NCI-H82 (cell line): Measurements from ENCODE around the gene PLCG1.
"Not testable (repeated sequence)": the region's sequence is repeated elsewhere in the genome, so short reads cannot be mapped to it uniquely, and the experiment has no call there.

Experiments used
- DNase-seq: peaks from one replicate; lab custom pipeline; 2025; lab: John Stamatoyannopoulos, UW

Gene PLCG1

DNA sequence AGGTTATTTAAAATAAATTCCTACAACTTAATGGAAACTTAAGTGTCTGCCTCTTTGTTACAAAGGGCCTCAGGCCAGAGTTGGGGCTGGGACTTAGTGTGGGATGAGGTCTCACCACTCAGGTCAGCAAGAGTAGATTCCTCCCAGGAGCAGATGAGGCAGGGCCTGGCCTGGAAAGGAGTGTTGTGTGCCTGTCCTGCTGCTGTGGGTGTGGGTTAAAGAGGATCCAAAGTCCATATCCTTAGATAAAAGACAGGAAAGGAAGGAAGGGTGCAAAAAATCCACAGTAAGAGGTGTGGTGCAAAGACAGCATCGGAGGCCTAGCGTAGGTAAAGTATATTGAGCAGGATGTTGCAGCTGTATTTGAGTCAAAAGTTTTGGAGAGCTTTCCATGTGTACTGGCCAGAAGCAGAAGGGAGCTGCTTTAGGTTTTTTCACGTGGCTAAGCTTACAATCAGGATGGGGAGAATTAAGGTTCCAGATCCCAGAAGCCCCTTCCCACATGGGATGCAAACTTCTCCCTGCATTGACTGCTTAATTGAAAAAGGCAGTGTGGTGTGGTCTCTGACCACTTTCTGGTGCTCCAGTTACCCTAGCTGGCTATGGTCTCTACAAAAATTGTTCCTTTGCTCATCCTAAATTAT is 12.8 kb upstream of the PLCG1 start:
- DNase-seq = no peak

DNA sequence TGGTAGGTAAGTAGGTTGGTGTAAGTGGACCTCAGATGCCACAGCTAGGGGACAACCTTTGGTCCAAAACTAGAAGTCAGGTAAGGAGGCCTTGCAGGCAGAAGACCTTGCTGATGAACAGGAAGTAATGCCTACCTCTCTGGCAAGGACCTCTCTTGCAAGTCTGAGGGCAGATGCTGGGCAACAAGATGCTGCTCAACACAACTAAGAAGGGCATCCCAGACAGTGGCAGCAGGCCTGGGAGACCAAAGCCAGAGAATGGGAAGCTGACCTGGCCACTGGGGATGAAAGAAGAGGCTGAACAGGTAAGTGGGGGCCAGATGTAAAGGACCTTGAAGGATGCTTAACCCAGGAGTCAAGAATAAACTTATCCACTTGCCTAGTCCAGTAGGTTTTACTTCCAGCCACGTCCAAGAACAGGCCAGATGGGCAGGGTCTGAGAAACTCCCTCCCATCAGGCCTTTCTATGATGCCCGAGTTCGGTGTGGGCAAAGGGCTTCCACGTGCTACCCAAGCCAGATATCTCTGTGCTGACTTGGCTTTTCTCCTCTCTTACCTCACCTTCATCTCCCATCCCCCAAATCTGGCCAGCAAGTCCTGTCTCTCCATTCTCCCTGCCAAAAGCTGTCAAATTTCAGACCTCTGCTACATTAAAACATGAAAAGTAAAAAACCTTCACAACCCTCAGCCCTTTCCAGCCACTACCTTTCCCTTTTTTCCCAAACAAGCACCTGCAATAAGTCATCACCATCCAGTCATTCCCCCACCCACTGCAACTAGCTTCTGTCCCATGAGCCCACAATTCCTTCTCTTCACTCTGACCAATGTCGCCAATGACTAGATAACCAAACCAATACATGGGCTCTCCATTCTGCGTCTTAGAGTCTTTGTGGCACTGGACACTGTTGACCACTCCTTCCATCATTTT is 11.5 kb upstream of the PLCG1 start:
- no peak for DNase-seq

DNA sequence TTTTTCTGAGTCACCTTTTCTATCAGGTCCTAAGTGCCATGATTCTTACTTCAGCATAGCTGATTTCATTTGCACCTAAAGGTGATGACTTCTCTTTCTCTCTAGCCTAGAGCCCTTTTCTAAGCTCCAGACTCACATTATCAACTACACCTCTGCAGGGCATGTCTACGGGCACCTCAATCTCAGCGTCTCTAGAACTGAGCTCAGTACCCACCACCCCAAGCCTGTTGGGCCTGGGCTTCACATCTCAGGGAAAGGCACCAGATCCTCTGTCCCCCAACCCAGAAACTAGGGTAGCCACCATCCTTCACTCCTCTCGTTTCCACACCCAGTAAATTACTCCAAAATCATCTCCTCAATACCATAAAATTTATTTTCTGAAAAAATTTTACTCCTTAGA is 10.6 kb upstream of the PLCG1 start:
- DNase-seq = no peak

DNA sequence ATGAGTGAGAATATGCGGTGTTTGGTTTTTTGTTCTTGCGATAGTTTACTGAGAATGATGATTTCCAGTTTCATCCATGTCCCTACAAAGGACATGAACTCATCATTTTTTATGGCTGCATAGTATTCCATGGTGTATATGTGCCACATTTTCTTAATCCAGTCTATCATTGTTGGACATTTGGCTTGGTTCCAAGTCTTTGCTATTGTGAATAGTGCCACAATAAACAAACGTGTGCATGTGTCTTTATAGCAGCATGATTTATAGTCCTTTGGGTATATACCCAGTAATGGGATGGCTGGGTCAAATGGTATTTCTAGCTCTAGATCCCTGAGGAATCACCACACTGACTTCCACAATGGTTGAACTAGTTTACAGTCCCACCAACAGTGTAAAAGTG is 9.0 kb upstream of the PLCG1 start:
- DNase-seq = not testable (repeated sequence)

DNA sequence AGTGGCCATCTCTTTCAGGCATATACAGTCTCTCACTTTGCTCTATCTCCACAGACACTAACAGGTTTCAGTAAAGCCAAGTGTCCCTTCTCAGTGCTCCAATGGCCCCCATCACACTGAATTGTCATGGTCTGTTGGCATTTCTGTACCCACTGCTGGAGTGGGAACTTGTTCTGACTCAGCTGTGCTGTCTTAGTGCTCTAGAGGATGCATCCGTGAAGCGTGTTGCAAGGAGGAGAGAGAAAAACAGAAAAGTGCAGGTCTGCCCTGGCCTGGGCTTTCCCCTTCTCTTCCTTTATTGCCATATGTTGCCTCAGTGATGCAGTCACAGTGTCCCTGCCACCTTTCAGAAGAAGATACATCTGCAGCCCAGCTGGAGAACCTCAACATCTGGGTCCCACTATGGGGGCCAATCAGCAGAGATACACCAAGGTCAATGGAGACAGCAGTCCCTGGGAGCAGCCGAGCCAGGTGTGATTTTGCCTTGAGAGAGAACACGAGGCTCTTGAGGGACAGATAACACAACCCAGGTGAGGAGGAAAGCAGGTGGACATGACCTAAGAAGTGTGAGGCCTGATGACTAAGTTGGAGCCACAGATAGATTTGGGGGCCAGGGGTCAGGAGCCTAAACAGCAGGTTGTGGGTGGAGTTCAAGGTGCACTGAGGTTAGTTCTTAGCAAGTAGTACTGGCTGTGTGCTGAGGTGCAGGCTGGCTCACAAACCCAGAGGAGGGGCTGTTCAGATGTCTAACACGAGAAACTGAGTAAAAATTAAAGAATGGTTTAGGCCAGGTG is 5.6 kb upstream of the PLCG1 start:
- no peak for DNase-seq

DNA sequence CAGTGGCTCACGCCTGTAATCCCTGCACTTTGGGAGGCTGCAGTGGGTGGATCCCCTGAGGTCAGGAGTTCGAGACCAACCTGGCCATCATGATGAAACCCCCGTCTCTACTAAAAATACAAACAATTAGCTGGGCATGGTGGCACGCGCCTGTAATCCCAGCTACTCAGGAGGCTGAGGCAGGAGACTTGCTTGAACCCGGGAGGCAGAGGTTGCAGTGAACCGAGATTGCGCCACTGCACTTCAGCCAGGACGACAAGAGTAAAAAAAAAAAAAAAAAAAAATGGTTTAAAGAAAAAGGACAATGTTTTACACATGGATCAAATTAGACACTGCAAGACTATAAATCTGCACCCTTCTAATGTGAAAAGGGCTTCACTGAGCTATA is 5.0 kb upstream of the PLCG1 start:
- DNase-seq = not testable (repeated sequence)

DNA sequence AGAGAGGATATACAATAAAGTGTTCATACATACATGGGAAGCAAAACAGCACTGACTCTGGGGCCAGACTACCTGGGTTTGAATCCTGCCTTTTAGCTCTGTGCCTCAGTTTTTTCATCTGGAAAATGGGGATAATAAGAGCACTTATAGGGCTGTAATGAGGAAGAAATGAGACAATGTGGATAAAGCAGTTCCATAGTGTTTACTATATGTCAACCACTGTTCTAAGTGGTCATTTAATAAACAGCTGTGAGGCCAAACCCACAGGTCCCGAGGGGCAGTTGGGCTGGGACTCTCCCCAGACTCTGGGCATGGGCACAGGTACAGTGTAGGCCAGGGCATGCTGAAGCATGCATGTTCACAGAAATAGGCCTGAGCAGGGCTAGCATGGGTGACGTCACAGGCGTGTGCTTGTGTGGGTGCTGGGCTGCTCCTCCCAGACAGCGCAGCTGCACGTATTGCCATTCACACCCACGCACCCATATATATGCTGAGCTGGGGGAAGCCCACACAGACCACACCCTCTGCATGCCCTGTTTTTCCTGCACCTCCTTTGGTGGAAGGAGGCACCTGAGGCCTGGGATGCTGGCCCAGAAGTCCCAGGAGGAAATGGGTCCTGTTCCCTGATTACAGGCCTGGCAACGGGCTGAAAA is 3.5 kb upstream of the PLCG1 start:
- no peak for DNase-seq

DNA sequence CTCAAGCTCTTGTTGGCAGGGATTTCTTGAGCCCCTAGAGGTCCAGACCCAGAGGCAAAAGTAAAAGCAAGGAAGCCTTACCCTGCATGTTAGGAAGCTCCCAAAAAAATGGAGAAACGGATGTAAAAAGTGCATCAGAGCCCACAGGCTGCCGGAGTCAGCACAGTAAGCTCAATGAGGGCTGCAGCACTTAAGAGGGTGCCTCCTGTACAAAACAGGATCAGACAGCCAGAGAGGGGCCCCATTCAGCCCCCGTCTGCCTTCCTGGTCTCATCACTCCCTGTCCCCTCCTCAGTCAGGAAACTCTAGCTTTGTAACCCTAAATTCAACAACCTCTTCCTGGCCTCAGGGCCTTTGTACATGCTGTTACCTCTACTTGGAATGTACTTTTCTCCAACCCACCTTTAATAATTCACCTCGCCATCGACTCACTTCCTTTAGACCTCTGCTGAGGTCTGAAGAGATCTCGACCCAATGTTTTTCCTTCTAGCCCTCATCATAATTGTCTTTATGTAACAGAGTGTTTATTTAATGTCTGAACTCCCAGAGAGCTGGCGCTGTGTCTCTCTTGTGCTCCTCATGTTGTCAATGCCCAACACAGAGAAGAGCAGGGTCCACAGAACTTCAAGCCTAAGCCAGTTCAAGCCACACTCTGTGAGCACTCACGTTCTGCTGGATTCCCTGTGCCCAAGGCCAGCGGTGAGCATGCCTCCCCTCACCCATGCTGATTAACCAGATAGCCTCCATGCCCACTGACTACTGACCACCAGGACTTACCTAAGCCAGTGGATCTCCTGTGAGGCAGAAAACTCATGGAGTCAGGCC is 2.8 kb upstream of the PLCG1 start:
- no peak for DNase-seq

DNA sequence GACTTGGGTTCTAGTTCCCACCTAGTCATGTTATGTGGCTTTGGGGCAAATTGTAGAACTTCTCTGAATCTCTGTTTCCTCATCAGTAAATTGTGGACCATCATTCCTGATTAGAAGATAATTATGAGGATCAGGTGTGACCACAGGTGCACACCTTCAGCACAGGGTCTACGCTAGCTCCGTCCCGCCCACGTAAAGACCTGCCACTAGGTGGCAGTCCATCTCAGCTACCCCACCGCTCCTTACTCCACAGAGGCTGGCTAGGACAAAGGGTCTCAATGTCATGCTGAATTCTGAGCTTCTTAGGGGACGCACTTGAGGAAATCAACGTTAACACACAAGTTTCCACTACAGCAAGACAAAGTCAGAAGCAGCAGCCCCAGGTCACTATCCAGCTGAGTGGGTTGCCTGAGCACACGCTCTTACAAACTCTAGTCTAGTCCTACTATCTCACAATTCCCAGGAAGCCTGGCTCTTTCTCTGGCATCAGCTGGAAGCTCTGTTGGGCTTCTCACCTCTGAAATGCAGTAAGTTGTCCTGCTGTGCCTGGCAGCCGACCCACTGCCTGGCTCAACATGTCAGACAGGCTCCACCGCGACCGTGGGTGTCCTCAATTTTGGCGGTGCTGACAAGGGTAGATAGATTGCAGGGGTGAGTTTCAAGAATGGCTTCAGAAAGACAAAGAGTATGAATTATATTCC is 2.0 kb upstream of the PLCG1 start:
- peak; percentile 85 for DNase-seq

DNA sequence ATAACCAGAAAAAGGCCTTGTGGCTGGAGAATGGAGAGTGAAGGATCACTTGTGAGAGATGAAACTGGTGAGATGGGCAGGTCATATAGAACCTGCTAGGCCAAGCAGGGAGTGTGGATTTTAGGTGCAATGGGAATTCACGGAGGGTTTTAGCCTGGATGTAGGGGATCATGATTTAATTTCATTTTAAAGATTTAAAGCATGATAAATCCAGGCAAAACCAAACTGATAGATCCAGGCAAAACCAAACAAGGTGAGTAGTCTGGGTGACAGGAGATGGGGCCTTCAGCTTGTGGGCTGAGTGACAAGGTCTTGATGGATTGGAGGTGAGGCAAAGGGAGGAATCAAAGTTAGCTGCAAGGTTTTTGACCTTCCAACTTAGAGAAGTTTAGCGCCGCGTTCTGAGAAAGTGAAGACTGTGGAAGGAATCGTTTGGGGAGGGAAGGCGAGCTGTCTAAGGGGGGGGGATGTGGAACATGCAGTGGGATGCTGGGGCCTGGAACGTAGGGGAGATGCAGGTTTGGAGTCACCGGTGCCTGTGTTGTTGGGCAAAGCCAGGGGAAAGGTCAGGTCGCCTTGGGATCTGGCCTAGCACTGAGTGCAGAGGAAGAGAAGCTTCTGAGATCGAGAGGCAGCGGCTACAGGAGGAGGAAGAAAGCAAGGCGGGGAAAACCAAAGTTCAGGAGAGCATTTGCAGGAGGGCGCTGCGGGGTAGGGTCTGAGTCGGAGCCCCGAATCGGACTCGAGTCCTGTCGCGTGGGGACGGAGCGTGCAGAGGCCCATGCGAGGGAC is 1.3 kb upstream of the PLCG1 start:
- no peak for DNase-seq

DNA sequence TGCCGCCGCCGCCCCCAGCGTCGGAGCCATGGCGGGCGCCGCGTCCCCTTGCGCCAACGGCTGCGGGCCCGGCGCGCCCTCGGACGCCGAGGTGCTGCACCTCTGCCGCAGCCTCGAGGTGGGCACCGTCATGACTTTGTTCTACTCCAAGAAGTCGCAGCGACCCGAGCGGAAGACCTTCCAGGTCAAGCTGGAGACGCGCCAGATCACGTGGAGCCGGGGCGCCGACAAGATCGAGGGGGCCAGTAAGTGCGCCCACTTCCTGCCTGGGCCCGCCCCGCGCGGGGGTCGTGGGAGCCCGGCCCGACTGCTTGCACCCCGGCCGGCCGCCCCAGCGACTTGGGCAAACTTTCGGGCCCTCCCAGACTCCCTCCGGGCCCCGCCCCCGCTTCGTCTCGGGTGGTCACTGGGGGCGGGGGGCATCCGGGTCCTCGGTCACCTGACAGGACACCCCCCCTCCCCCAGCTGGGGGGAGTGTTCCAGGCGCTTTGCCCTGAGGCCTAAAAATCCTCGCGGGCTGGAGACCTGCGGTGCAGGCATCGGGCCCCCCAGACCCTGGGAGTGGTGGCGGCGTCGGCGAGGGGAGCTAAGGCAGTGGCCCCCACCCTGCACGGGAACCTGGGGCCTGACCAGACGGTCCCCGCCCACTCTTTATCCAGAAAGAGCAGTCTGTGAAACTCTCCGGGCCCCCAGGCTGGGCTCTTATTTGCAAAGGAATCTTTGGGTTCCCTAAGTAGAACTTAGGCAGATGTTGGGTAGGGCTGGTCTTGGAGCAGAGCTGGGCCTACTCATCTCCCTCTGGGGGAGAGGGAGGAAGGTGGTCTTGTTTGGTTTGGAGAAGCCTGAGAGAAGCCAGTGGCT is 501 bp downstream of the PLCG1 start:
- peak; percentile 83 for DNase-seq

DNA sequence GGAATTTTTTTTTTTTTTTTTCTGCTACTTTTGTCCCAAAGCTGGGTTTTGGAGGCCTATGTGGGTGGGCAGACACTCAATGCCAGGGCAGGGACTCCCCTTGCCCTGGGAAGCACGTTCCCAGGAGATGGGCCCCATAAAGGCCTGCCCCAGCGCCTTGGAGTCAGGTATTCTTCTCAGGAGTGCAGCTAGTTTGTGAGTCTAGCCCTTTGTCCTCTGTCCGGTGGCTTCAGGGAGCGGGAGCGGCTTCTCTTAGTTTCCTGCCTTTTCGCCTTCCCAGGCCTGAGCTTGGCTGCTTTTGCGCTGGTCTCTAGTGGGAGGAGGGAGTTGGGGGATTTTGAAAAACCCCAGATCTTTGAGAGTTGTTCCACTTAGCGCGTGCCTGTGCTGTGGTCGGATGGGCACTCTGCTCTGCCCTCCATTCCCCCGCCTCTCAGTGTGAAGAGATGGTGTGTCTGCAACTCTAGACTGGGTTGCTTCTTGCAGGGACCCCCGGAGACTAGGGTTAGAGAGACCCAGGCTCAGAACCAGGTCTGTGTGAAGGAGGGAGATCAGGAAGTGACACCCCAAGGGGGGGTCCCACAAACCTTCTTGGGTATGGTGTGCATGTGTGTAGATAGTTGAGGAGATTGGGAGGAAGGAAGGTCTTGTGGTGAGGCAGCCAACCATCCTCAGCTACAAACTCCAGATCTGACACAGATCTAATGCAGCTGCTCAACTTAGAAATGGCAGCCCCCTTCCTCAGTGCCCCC is 1.3 kb downstream of the PLCG1 start:
- DNase-seq = no peak

DNA sequence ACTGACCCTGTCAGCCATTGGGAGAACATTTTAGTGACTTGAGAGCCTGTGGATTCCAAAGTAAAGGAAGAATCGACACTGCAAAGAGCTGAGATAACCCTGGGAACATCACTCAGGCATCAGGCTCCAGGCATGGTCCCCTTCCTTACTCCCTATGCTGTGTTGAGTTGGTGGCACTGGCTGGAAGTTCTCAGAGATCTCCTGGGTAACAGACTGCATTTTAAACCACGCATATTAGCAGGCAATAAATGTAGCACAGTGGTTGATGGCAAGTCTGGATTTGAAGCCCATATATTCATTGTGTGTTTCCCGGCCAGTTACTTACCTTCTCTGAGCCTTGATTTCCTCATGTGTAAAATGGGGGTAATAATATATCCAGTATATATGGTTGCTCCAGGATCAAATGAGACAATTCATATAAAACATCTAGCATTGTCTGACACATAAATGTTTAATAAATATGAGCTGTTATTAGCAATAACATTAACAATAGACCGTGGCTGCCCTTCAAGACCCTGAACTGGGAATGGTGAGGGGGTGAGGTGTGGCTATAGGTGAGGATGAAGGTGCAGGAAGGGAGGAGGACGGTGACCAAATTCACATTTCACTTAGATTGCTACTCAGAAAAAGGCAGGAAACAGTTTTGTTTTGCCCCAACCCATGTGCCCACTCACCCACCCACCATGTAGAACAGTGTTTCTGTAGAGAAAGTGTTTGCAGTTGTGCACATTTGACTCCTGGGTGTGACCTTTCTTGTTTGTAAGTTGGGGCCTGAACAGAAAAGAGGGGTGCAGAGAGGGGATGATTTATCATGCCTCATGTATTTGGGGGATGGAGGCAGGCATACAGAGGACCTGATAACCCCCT is 2.1 kb downstream of the PLCG1 start:
- no peak for DNase-seq

DNA sequence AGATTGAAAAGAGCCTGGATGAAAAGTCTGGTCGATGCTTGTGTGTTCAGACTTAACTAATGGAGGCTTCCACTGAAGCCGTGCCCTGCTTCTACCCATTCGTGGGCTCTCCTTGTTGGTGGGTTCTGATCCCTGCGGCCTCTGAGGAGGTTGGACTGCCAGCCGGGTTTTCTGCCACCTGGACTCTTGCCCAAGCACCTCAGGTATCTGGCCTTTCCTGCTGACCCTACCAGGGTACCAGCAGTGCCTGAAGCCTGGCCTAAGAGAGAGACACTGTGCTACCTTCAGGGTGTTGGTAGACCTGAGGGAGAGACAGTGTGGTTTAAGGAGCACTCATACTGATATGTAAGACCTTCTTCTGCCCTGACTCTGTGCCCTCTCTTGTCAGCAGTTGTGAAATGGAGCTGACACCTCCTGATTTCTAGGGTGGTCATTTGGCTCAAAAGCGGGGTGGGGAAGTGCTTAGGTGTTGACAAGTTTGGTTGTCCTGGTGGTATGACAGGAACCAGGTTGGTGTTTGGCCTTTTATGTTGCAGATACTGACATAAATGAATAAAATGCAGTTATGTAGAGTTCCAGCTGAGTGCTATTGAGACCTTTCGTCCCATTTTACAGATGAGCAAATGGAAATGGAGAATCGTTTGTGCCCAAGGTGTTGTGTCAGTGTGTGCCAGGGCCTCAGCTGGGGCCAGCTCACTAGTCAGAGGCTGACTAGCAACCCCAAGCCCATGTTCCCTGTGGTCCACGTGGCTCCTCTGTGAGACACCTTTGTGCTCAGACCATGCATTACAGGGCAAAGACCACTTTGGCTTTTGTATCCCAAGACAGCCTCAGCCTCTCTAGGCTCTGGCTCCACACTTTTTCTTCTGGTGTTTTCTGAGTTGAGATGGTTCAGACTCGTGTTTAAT is 3.1 kb downstream of the PLCG1 start:
- no peak for DNase-seq

DNA sequence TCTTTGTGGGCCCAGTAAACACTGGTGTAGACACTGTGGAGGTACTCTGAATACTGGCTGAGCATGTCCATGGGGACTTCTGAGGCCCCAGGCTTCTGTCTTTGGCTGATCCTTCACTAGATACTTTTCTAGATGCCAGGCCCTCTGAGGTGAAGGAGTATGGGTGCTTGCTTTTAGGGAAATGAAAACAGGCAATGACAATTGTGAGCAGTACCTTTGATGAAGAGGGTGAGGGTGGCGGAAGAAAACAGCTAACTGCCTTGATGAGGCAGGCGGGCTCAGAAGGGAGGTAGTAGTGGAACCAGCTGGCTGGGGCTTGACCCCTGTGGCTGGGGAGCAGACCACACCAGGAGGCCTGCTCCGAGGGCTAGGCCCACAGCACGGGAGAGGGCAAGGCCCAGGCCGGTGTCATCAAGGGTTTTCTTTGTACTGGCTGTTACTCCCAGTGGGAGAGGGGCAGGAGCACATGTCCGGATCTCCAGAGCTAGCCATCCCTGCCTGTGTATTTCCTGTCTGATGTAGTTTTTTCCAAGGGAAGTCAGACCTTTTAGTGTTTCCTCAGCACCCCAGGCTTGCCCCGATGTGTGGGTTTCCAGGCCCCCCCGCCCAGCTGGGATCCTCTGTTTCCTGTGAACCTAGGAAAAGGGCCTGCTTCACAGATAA is 3.9 kb downstream of the PLCG1 start:
- DNase-seq = no peak

DNA sequence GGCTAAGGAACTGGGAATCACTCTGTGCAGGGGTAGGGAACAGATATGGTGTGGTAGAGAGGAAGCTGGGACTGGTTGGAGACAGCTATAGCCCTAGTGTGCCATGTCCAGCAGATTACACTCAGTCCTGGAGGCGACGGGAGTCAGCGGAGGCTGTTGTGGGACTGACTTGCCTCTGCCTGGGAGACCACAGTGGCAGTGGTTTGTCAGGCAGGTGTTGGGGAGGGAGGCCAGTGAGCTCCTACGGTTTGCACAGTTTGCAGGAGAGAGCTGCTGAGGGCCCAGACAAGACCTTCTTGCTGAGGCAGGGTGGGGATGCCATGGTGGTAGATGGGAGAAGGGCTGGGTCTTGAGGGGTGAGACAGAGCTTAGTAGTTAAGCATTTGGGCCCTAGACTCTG is 4.9 kb downstream of the PLCG1 start:
- no peak for DNase-seq
